ENCODE measurements around the gene ZGPAT. TPM values are rescaled to one million over a fixed set of nuclear protein-coding genes. Genes with fewer than 3 reads are reported as not detected.
"Not testable (repeated sequence)": the region's sequence is repeated elsewhere in the genome, so short reads cannot be mapped to it uniquely, and the experiment has no call there.

The ZGPAT gene
- total RNA-seq: 10 to 100 TPM; 41.6 to 42.8 TPM

GRCh38 chr20:63707558-63708300 lies at the start of gene ZGPAT, which contains the start of gene ARFRP1:
Gene ZGPAT (plus strand): TSS chr20:63708039. CDS start chr20:63708581, 542 bp downstream.
Gene ARFRP1 (minus strand): TSS chr20:63707976. CDS start chr20:63707091, 885 bp downstream.
- H3K36me3 Mint-ChIP-seq (ENCODE audit: low read depth): peaks cover 58% of the 10 kb centered on the region
- peaks cover 3% of the 10 kb centered on the region for H3K9me3 Mint-ChIP-seq
- peak within 1 kb of the TSS; percentile 90 for H3K4me3 Mint-ChIP-seq
- H3K27me3 Mint-ChIP-seq: no peaks in the 10 kb centered on the region
- ChIA-PET POLR2A (interaction anchor here (0.6 to 9.3 kb wide), 22 partner anchors 9 to 261 kb away, joined by 3 to 120 read pairs (median 4); partner anchors contain the start of genes LIME1, RTEL1, SLC2A4RG and TNFRSF6B), CTCF (interaction anchor here (0.7 to 3.0 kb wide), 23 partner anchors 12 to 331 kb away, joined by 3 to 35 read pairs (median 4); partner anchors contain the start of genes LIME1, PRPF6, PTK6 and SAMD10)
- H3K4me1 Mint-ChIP-seq: peaks cover 59% of the 10 kb centered on the region
- peak within 1 kb of the TSS; percentile 87 for H3K27ac Mint-ChIP-seq
- DNase-seq: peak; percentile 93

GRCh38 chr20:63658749-63659187 lies 49.1 kb upstream of the ZGPAT start:
- Mint-ChIP-seq H3K27me3 (peaks cover 3% of the 10 kb centered on the region), H3K4me1 (peaks cover 37% of the 10 kb centered on the region), H3K9me3 (no peaks in the 10 kb centered on the region), H3K36me3 (ENCODE audit: low read depth) (peaks cover 16% of the 10 kb centered on the region), H3K4me3 (peak overlapping the region; percentile 90), H3K27ac (peak overlapping the region; percentile 85)
- POLR2A ChIA-PET: interaction anchor here (0.8 to 1.6 kb wide), 16 partner anchors 8 to 322 kb away, joined by 3 to 18 read pairs (median 6); partner anchors contain the start of genes ARFRP1, GMEB2, HELZ2 and LIME1
- DNase-seq: no peak
- CTCF ChIA-PET: interaction anchor here (0.6 to 2.9 kb wide), 6 partner anchors 10 to 121 kb away, joined by 3 to 22 read pairs (median 4); partner anchors contain the start of genes LIME1 and PTK6

- DNase-seq: no peak
These were observed 48.5 kb upstream of the ZGPAT start for GRCh38 chr20:63659370-63659769.

GRCh38 chr20:63660174-63660573 lies 47.7 kb upstream of the ZGPAT start:
- DNase-seq, H3K27ac Mint-ChIP-seq, POLR2A ChIA-PET, CTCF ChIA-PET, H3K27me3 Mint-ChIP-seq, H3K9me3 Mint-ChIP-seq: not testable (repeated sequence)
- Mint-ChIP-seq H3K4me3 (peak overlapping the region; percentile 90), H3K4me1 (peaks cover 28% of the 10 kb centered on the region), H3K36me3 (ENCODE audit: low read depth) (peaks cover 19% of the 10 kb centered on the region)

More at GRCh38 chr20:63659370-63659769, 48.5 kb upstream of the ZGPAT start:
- ChIA-PET POLR2A (no interaction called here), CTCF (no interaction called here)
- H3K27me3 Mint-ChIP-seq: no peaks in the 10 kb centered on the region
- H3K4me3 Mint-ChIP-seq: peak overlapping the region; percentile 90
- peaks cover 31% of the 10 kb centered on the region for H3K4me1 Mint-ChIP-seq
- no peaks in the 10 kb centered on the region for H3K9me3 Mint-ChIP-seq
- H3K36me3 Mint-ChIP-seq (ENCODE audit: low read depth): peaks cover 16% of the 10 kb centered on the region
- peak overlapping the region; percentile 85 for H3K27ac Mint-ChIP-seq

DNA sequence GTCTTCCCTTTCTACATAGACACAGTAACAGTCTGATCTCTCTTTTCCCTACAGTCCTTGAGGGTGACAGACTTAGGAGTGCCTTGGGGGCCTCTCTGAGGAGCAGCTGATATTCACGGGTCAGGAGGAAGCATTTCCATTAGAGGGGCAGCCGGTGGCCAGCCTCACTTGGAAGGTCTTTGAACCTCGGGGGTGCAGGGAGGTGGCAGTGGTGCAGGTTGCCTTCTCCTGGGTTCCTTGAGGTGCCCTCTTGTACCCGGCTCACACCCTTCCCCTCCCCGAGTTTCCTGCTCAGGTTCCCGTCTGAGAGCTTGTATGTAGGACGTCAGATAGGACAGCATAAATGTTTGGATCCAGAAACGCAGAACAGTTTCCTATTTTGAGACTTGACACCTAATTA lies 47.2 kb upstream of the ZGPAT start:
- Mint-ChIP-seq H3K36me3 (ENCODE audit: low read depth) (peaks cover 19% of the 10 kb centered on the region), H3K27me3 (no peaks in the 10 kb centered on the region), H3K27ac (no peak overlapping the region), H3K4me3 (no peak overlapping the region), H3K9me3 (no peaks in the 10 kb centered on the region), H3K4me1 (peaks cover 28% of the 10 kb centered on the region)
- POLR2A ChIA-PET: no interaction called here
- CTCF ChIA-PET: no interaction called here
- DNase-seq: no peak

DNA sequence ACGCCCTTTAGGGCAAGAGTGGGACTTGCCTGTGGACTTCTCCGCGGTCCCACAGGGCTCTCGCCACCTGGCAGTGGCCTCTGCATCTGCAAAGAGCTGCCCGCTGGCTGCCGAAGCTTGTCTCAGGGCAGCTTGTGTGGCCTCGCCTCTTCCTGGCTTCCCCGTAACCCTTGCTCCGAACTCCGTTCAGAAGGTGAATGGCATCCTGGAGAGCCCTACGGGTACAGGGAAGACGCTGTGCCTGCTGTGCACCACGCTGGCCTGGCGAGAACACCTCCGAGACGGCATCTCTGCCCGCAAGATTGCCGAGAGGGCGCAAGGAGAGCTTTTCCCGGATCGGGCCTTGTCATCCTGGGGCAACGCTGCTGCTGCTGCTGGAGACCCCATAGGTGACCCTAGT lies 46.7 kb upstream of the ZGPAT start:
- ChIA-PET CTCF (no interaction called here), POLR2A (interaction anchor here (1.3 kb wide), 1 partner anchor 26 kb away, joined by 3 read pairs; no protein-coding TSS in a partner anchor)

DNA sequence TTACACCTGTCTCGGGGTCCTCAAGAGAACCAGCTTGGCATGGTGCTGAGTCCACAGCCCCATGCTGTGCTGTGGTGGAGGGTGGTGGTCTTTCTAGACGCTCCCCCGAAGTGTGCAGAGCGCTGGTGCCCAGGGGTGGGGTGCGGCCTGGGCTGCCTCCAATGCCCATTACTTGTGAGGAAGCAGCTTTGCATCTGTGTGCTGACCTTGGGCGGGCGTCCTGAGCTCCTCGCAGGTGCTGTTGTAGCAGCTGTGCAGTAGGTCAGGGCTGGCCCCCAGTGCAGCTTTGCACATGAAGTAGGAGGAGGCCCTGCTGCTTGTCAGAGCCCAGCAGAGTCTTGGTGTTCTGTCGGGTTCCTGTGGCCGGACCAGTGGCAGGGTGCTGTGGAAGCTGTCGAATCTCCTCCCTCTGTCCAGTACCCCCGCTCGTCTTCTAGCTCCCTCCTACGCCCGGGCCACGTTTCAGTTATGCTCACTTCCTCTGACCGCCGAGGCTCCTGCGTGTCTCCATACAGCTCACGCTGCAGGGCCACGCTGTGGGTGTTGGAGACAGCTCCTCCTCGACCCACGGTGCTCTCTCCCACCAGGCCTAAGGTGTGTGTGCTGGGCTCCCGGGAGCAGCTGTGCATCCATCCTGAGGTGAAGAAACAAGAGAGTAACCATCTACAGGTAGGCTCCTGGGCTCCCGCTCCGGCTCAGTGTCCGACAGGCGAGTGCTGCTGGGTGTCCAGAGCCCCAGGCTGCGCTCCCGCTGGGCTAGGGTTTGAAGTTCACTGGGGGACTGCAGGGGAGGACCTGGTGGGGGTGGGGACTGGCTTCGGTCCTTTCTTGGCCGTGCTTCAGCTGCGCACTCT lies 45.7 kb upstream of the ZGPAT start:
- no peak for DNase-seq
- Mint-ChIP-seq H3K4me1 (peaks cover 26% of the 10 kb centered on the region), H3K27ac (no peak overlapping the region), H3K36me3 (ENCODE audit: low read depth) (peaks cover 28% of the 10 kb centered on the region), H3K27me3 (no peaks in the 10 kb centered on the region), H3K4me3 (no peak overlapping the region), H3K9me3 (no peaks in the 10 kb centered on the region)
- ChIA-PET CTCF (no interaction called here), POLR2A (interaction anchor here (1.2 to 1.3 kb wide), 2 partner anchors 15 to 25 kb away, joined by 3 read pairs; no protein-coding TSS in a partner anchor)

More for the DNA sequence above, 46.7 kb upstream of the ZGPAT start:
- Mint-ChIP-seq H3K27me3 (no peaks in the 10 kb centered on the region), H3K4me1 (peaks cover 28% of the 10 kb centered on the region), H3K27ac (no peak overlapping the region), H3K4me3 (no peak overlapping the region), H3K36me3 (ENCODE audit: low read depth) (peaks cover 23% of the 10 kb centered on the region), H3K9me3 (no peaks in the 10 kb centered on the region)
- no peak for DNase-seq

GRCh38 chr20:63662813-63663189 lies 45.0 kb upstream of the ZGPAT start:
- no peak for DNase-seq
- ChIA-PET CTCF (no interaction called here), POLR2A (interaction anchor here (1.2 kb wide), 1 partner anchor 16 kb away, joined by 3 read pairs; no protein-coding TSS in a partner anchor)
- Mint-ChIP-seq H3K4me3 (no peak overlapping the region), H3K9me3 (no peaks in the 10 kb centered on the region), H3K4me1 (peaks cover 24% of the 10 kb centered on the region), H3K27me3 (no peaks in the 10 kb centered on the region), H3K36me3 (ENCODE audit: low read depth) (peaks cover 30% of the 10 kb centered on the region), H3K27ac (no peak overlapping the region)

GRCh38 chr20:63663332-63664066 lies 44.3 kb upstream of the ZGPAT start:
- Mint-ChIP-seq H3K27me3 (no peaks in the 10 kb centered on the region), H3K4me1 (peaks cover 18% of the 10 kb centered on the region), H3K27ac (no peak overlapping the region), H3K9me3 (no peaks in the 10 kb centered on the region), H3K36me3 (ENCODE audit: low read depth) (peaks cover 32% of the 10 kb centered on the region), H3K4me3 (no peak overlapping the region)
- no peak for DNase-seq
- POLR2A ChIA-PET: interaction anchor here (1.2 kb wide), 1 partner anchor 16 kb away, joined by 3 read pairs; no protein-coding TSS in a partner anchor
- CTCF ChIA-PET: no interaction called here

GRCh38 chr20:63664143-63664851 lies 43.5 kb upstream of the ZGPAT start:
- no peak overlapping the region for H3K4me3 Mint-ChIP-seq
- peaks cover 34% of the 10 kb centered on the region for H3K36me3 Mint-ChIP-seq (ENCODE audit: low read depth)
- ChIA-PET CTCF (no interaction called here), POLR2A (no interaction called here)
- H3K4me1 Mint-ChIP-seq: peaks cover 10% of the 10 kb centered on the region
- H3K27me3 Mint-ChIP-seq: no peaks in the 10 kb centered on the region
- no peak for DNase-seq
- H3K27ac Mint-ChIP-seq: no peak overlapping the region
- H3K9me3 Mint-ChIP-seq: no peaks in the 10 kb centered on the region

GRCh38 chr20:63664861-63665594 lies 42.8 kb upstream of the ZGPAT start:
- peaks cover 35% of the 10 kb centered on the region for H3K36me3 Mint-ChIP-seq (ENCODE audit: low read depth)
- no peak for DNase-seq
- H3K27me3 Mint-ChIP-seq: no peaks in the 10 kb centered on the region
- POLR2A ChIA-PET: no interaction called here
- CTCF ChIA-PET: no interaction called here
- H3K27ac Mint-ChIP-seq: no peak overlapping the region
- H3K4me3 Mint-ChIP-seq: no peak overlapping the region
- peaks cover 3% of the 10 kb centered on the region for H3K4me1 Mint-ChIP-seq
- H3K9me3 Mint-ChIP-seq: no peaks in the 10 kb centered on the region
